ENCODE results near the gene OR2G6.
"Not testable (repeated sequence)": the region's sequence is repeated elsewhere in the genome, so short reads cannot be mapped to it uniquely, and the experiment has no call there.

DNA sequence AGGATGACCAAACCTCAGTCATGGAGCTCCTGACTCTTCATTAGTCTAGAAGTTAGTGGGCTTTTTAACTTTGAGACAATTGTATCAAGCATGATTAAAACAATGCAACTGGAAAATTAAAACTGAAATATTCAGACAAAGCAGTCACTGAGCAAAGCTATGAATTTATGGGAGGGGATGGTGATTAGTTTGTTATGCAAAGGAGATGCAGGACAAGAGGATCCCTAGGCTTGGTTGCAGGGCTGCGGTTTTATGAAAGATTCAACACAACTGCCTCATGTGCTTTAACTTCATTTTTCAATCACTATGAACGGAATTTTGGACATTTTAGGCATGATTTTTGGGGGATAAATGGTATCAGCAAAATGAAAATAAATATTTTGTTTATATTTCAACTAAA, 35.8 kb upstream of the OR2G6 start:
- TF ChIP-seq, protein P1, sequence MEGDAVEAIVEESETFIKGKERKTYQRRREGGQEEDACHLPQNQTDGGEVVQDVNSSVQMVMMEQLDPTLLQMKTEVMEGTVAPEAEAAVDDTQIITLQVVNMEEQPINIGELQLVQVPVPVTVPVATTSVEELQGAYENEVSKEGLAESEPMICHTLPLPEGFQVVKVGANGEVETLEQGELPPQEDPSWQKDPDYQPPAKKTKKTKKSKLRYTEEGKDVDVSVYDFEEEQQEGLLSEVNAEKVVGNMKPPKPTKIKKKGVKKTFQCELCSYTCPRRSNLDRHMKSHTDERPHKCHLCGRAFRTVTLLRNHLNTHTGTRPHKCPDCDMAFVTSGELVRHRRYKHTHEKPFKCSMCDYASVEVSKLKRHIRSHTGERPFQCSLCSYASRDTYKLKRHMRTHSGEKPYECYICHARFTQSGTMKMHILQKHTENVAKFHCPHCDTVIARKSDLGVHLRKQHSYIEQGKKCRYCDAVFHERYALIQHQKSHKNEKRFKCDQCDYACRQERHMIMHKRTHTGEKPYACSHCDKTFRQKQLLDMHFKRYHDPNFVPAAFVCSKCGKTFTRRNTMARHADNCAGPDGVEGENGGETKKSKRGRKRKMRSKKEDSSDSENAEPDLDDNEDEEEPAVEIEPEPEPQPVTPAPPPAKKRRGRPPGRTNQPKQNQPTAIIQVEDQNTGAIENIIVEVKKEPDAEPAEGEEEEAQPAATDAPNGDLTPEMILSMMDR (IDR thresholded peaks at IDR 0.05; ENCODE audit: low read depth, low read length), result not testable (repeated sequence)
- TF ChIP-seq, protein P2, sequence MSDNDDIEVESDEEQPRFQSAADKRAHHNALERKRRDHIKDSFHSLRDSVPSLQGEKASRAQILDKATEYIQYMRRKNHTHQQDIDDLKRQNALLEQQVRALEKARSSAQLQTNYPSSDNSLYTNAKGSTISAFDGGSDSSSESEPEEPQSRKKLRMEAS (IDR thresholded peaks at IDR 0.05; ENCODE audit: low read depth, low read length), result not testable (repeated sequence)
- TF ChIP-seq POLR2A (IDR thresholded peaks at IDR 0.05; ENCODE audit: extremely low read depth, insufficient read length); MYC (IDR thresholded peaks at IDR 0.05; ENCODE audit: low read depth, low read length): not testable (repeated sequence)
